ENCODE measurements around the gene FRA10AC1. TPM values are rescaled to one million over a fixed set of nuclear protein-coding genes. Genes with fewer than 3 reads are reported as not detected.

FRA10AC1 gene
- total and polyA plus RNA-seq, 2 of the 13 experiments (the other 11 are each of a cell fraction or from before 2014, with no cell fraction given), result 5.3 to 7.4 TPM

GRCh38 chr10:93622942-93623341 lies 79.5 kb downstream of the FRA10AC1 start:
- Histone ChIP-seq H3K4me1 (ENCODE audit: insufficient read depth, low read length) (no peaks in the 10 kb centered on the region), H2AFZ (ENCODE audit: low read length) (no peak overlapping the region), H3K79me2 (ENCODE audit: insufficient read depth, low read length) (no peaks in the 10 kb centered on the region), H3K4me3 (replicated peaks in 1 of 3; ENCODE audit: insufficient read depth in 1 of 3, low read depth in 2 of 3, low read length in 3 of 3) (no peak overlapping the region), H3K4me2 (ENCODE audit: low read depth, low read length) (no peak overlapping the region), H4K20me1 (ENCODE audit: insufficient read depth, low read length) (no peaks in the 10 kb centered on the region), H3K27ac (ENCODE audit: extremely low read length, insufficient read depth, low read length) (no peak overlapping the region), H3K9me3 (ENCODE audit: low read length) (no peaks in the 10 kb centered on the region), H3K9ac (ENCODE audit: insufficient read depth, low read depth, low read length) (no peak overlapping the region), H3K36me3 (replicated peaks in 1 of 2; ENCODE audit: control insufficient read depth in 1 of 2, insufficient read depth in 2 of 2, low read length in 2 of 2) (no peaks in the 10 kb centered on the region), H3K27me3 (ENCODE audit: control insufficient read depth in 1 of 2, insufficient read depth in 2 of 2, low read length in 2 of 2) (no peaks in the 10 kb centered on the region; a peak in 2 of 5 replicates)
- TF ChIP-seq GTF3A (CRISPR knock-in tag; conservative IDR thresholded peaks at IDR 0.05), result no peak
- TF ChIP-seq SCMH1 (CRISPR knock-in tag; IDR thresholded peaks at IDR 0.05; ENCODE audit: borderline replicate concordance), result no peak
- TF ChIP-seq LCORL (IDR thresholded peaks at IDR 0.05), result no peak
- no peak for TF ChIP-seq LCORL (CRISPR knock-in tag; IDR thresholded peaks at IDR 0.05)
- no peak for TF ChIP-seq TGIF2 (CRISPR knock-in tag; IDR thresholded peaks at IDR 0.05)
- no peak for TF ChIP-seq HOXA9 (CRISPR knock-in tag; IDR thresholded peaks at IDR 0.05; ENCODE audit: borderline replicate concordance)
- in situ Hi-C loops (cut with HindIII; ENCODE audit: extremely low pct_ligation_motif_present, low pct_unique_long_range_greater_than_20kb) (no loop called here), intact Hi-C loops (cut with micrococcal nuclease; ENCODE audit: unreplicated experiment) (no loop called here)
- CTCF ChIA-PET (ENCODE audit: low intra/inter-chr PET ratio, low total read pairs), result no interaction called here
- DNase-seq (ENCODE audit: low spot score) (no peak), FAIRE-seq (no peak), ATAC-seq (no peak)
- BruUV-seq (replicated peaks), result no TSS peak
- WGBS (ENCODE audit: low lambda C conversion rate), result 44% methylated on average over 1 of the region's 1 CpG
- POLR2A ChIA-PET, result no interaction called here

DNA sequence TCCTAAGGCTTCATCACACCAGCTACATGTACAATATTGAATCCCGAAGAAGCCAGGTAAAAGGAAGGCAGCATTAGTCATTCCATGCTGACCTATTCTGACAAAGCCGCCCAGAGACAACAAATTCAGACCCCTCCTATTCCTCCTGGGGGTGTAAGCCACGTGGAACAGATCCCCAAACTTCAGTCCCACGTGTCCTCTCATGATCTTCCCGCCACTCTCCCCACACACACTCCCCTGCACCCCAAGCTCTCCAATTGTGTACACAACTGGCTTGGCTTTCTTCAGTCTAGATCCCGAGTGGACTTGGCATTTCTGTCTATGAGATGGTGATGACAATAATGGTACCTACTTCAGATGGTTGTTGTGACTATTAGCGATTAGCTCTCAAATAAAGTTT lies 81.5 kb downstream of the FRA10AC1 start:
- ATAC-seq (no peak), DNase-seq (ENCODE audit: low spot score) (no peak), FAIRE-seq (no peak)
- Histone ChIP-seq H3K4me3 (replicated peaks in 1 of 3; ENCODE audit: insufficient read depth in 1 of 3, low read depth in 2 of 3, low read length in 3 of 3) (no peak overlapping the region), H3K9me3 (ENCODE audit: low read length) (no peaks in the 10 kb centered on the region), H3K36me3 (replicated peaks in 1 of 2; ENCODE audit: control insufficient read depth in 1 of 2, insufficient read depth in 2 of 2, low read length in 2 of 2) (no peaks in the 10 kb centered on the region), H3K4me2 (ENCODE audit: low read depth, low read length) (no peak overlapping the region), H3K27me3 (ENCODE audit: control insufficient read depth in 1 of 2, insufficient read depth in 2 of 2, low read length in 2 of 2) (no peaks in the 10 kb centered on the region; a peak in 1 of 5 replicates), H3K9ac (ENCODE audit: insufficient read depth, low read depth, low read length) (no peak overlapping the region), H4K20me1 (ENCODE audit: insufficient read depth, low read length) (no peaks in the 10 kb centered on the region), H3K79me2 (ENCODE audit: insufficient read depth, low read length) (no peaks in the 10 kb centered on the region), H3K4me1 (ENCODE audit: insufficient read depth, low read length) (no peaks in the 10 kb centered on the region), H2AFZ (ENCODE audit: low read length) (no peak overlapping the region), H3K27ac (ENCODE audit: extremely low read length, insufficient read depth, low read length) (no peak overlapping the region)
- intact Hi-C loops (cut with micrococcal nuclease; ENCODE audit: unreplicated experiment), result no loop called here
- in situ Hi-C loops (cut with HindIII; ENCODE audit: extremely low pct_ligation_motif_present, low pct_unique_long_range_greater_than_20kb), result no loop called here
- no TSS peak for BruUV-seq (replicated peaks)
- WGBS (ENCODE audit: low lambda C conversion rate), result 25% methylated on average over 7 of the region's 7 CpGs
- POLR2A ChIA-PET, result no interaction called here
- CTCF ChIA-PET (ENCODE audit: low intra/inter-chr PET ratio, low total read pairs), result no interaction called here
- TF ChIP-seq, protein P1, sequence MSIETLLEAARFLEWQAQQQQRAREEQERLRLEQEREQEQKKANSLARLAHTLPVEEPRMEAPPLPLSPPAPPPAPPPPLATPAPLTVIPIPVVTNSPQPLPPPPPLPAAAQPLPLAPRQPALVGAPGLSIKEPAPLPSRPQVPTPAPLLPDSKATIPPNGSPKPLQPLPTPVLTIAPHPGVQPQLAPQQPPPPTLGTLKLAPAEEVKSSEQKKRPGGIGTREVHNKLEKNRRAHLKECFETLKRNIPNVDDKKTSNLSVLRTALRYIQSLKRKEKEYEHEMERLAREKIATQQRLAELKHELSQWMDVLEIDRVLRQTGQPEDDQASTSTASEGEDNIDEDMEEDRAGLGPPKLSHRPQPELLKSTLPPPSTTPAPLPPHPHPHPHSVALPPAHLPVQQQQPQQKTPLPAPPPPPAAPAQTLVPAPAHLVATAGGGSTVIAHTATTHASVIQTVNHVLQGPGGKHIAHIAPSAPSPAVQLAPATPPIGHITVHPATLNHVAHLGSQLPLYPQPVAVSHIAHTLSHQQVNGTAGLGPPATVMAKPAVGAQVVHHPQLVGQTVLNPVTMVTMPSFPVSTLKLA (IDR thresholded peaks at IDR 0.05), result peak; percentile 95
- TF ChIP-seq, protein P2, sequence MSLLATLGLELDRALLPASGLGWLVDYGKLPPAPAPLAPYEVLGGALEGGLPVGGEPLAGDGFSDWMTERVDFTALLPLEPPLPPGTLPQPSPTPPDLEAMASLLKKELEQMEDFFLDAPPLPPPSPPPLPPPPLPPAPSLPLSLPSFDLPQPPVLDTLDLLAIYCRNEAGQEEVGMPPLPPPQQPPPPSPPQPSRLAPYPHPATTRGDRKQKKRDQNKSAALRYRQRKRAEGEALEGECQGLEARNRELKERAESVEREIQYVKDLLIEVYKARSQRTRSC (CRISPR knock-in tag; IDR thresholded peaks at IDR 0.05; ENCODE audit: low read depth), result no peak

Other genes with a start within 250 kb of the FRA10AC1 start
- 0.42 and 0.66 TPM in 2 replicates for gene MYOF, start 220.3 kb downstream of the FRA10AC1 start, total RNA-seq (2016; rRNA removed; fragmentation: Illumina TruSeq; extraction: Trizol)
- 0.17 and 0.18 TPM in 2 replicates for gene MYOF, start 220.3 kb downstream of the FRA10AC1 start, polyA plus RNA-seq (2011; rRNA removed)
- 17.1 and 27.3 TPM in 2 replicates for gene CEP55, start 206.0 kb downstream of the FRA10AC1 start, total RNA-seq (2016; rRNA removed; fragmentation: Illumina TruSeq; extraction: Trizol)
- 3.4 and 6.5 TPM in 2 replicates for gene CEP55, start 206.0 kb downstream of the FRA10AC1 start, polyA plus RNA-seq (2011; rRNA removed)
- gene FFAR4, start 135.9 kb downstream of the FRA10AC1 start, total RNA-seq (2016; rRNA removed; fragmentation: Illumina TruSeq; extraction: Trizol), result not detected in 2 replicates
- 0.09 and 0.17 TPM in 2 replicates for gene FFAR4, start 135.9 kb downstream of the FRA10AC1 start, polyA plus RNA-seq (2011; rRNA removed)
- 310 and 642 TPM in 2 replicates for gene RBP4, start 101.4 kb downstream of the FRA10AC1 start, total RNA-seq (2016; rRNA removed; fragmentation: Illumina TruSeq; extraction: Trizol)
- gene RBP4, start 101.4 kb downstream of the FRA10AC1 start, polyA plus RNA-seq (2011; rRNA removed), result 931 and 1,080 TPM in 2 replicates
- gene PDE6C, start 90.1 kb downstream of the FRA10AC1 start, total RNA-seq (2016; rRNA removed; fragmentation: Illumina TruSeq; extraction: Trizol), result 0.39 and 0.64 TPM in 2 replicates
- gene PDE6C, start 90.1 kb downstream of the FRA10AC1 start, polyA plus RNA-seq (2011; rRNA removed), result not detected in 2 replicates
- gene LGI1, start 55.3 kb upstream of the FRA10AC1 start, total RNA-seq (2016; rRNA removed; fragmentation: Illumina TruSeq; extraction: Trizol), result not detected in 2 replicates
- gene LGI1, start 55.3 kb upstream of the FRA10AC1 start, polyA plus RNA-seq (2011; rRNA removed), result not detected in 2 replicates
- 3.5 and 4.5 TPM in 2 replicates for gene SLC35G1, start 191.4 kb upstream of the FRA10AC1 start, total RNA-seq (2016; rRNA removed; fragmentation: Illumina TruSeq; extraction: Trizol)
- gene SLC35G1, start 191.4 kb upstream of the FRA10AC1 start, polyA plus RNA-seq (2011; rRNA removed), result 2.1 and 2.5 TPM in 2 replicates

All from HepG2 (cell line).